ENCODE results near the gene PACRG. TPM values are rescaled to one million over a fixed set of nuclear protein-coding genes. Genes with fewer than 3 reads are reported as not detected.

Gene PACRG
- total and polyA plus RNA-seq, 2 of the 13 experiments (the other 11 are each of a cell fraction or from before 2014, with no cell fraction given): 0.13 TPM; not detected in 1

- WGBS (ENCODE audit: low lambda C conversion rate): 15% methylated on average over 5 of the region's 5 CpGs
- FAIRE-seq (no peak), DNase-seq (ENCODE audit: low spot score) (no peak), ATAC-seq (no peak)
- no peaks in the 10 kb centered on the region for H3K36me3 ChIP-seq (replicated peaks in 1 of 2; ENCODE audit: control insufficient read depth in 1 of 2, insufficient read depth in 2 of 2, low read length in 2 of 2)
- CTCF ChIA-PET (ENCODE audit: low intra/inter-chr PET ratio, low total read pairs): no interaction called here
- H3K27ac ChIP-seq (ENCODE audit: extremely low read length, insufficient read depth, low read length): no peak overlapping the region
- H3K27me3 ChIP-seq (ENCODE audit: control insufficient read depth in 1 of 2, insufficient read depth in 2 of 2, low read length in 2 of 2): no peaks in the 10 kb centered on the region
- no peak overlapping the region for H3K4me3 ChIP-seq (replicated peaks in 1 of 3; ENCODE audit: insufficient read depth in 1 of 3, low read depth in 2 of 3, low read length in 3 of 3)
- BruUV-seq (replicated peaks): no TSS peak
- TF ChIP-seq ZNF678 (CRISPR knock-in tag; IDR thresholded peaks at IDR 0.05): no peak
- no peak for TF ChIP-seq ZNF484 (CRISPR knock-in tag; IDR thresholded peaks at IDR 0.05; ENCODE audit: borderline replicate concordance, low read depth)
- no peak for TF ChIP-seq ZNF235 (CRISPR knock-in tag; IDR thresholded peaks at IDR 0.05; ENCODE audit: borderline replicate concordance)
- TF ChIP-seq PHF21A (CRISPR knock-in tag; IDR thresholded peaks at IDR 0.05): no peak
- TF ChIP-seq ZHX2 (IDR thresholded peaks at IDR 0.05; ENCODE audit: low read depth): no peak
- TF ChIP-seq ZHX2 (CRISPR knock-in tag; IDR thresholded peaks at IDR 0.05; ENCODE audit: borderline replicate concordance): no peak
- no peak for TF ChIP-seq AHR (CRISPR knock-in tag; IDR thresholded peaks at IDR 0.05)
- no peak for TF ChIP-seq ZNF18 (CRISPR knock-in tag; IDR thresholded peaks at IDR 0.05; ENCODE audit: insufficient replicate concordance)
- TF ChIP-seq SUZ12 (IDR thresholded peaks at IDR 0.05; ENCODE audit: low read depth, low read length): no peak
- no peak for TF ChIP-seq IRX3 (CRISPR knock-in tag; IDR thresholded peaks at IDR 0.05; ENCODE audit: borderline replicate concordance, low read depth)
- TF ChIP-seq SMYD3 (CRISPR knock-in tag; IDR thresholded peaks at IDR 0.05): no peak
- no peak for TF ChIP-seq RXRA (CRISPR knock-in tag; IDR thresholded peaks at IDR 0.05)
- TF ChIP-seq ZNF589 (CRISPR knock-in tag; conservative IDR thresholded peaks at IDR 0.05): no peak
- POLR2A ChIA-PET: no interaction called here
- in situ Hi-C loops (cut with HindIII; ENCODE audit: extremely low pct_ligation_motif_present, low pct_unique_long_range_greater_than_20kb) (no loop called here), intact Hi-C loops (cut with micrococcal nuclease; ENCODE audit: unreplicated experiment) (no loop called here)
- H3K79me2 ChIP-seq (ENCODE audit: insufficient read depth, low read length): no peaks in the 10 kb centered on the region
- no peak overlapping the region for H3K9ac ChIP-seq (ENCODE audit: insufficient read depth, low read depth, low read length)
- no peaks in the 10 kb centered on the region for H3K4me1 ChIP-seq (ENCODE audit: insufficient read depth, low read length)
- H2AFZ ChIP-seq (ENCODE audit: low read length): no peak overlapping the region
- no peaks in the 10 kb centered on the region for H4K20me1 ChIP-seq (ENCODE audit: insufficient read depth, low read length)
- H3K4me2 ChIP-seq (ENCODE audit: low read depth, low read length): no peak overlapping the region
- H3K9me3 ChIP-seq (ENCODE audit: low read length): no peaks in the 10 kb centered on the region
Measured at GRCh38 chr6:163010145-163010544, 282.4 kb downstream of the PACRG start.
